ENCODE measurements around the gene HAAO. TPM values are rescaled to one million over a fixed set of nuclear protein-coding genes. Genes with fewer than 3 reads are reported as not detected.

The HAAO gene
- polyA plus RNA-seq, 10 donors = 14.9 to 26.7 (median 17.0) TPM

- DNase-seq = no peak
Observed at GRCh38 chr2:42769583-42770287, 22.6 kb downstream of the HAAO start.

GRCh38 chr2:42768706-42769256 lies 23.6 kb downstream of the HAAO start:
- DNase-seq = no peak

GRCh38 chr2:42767899-42768705 lies 24.3 kb downstream of the HAAO start:
- DNase-seq = no peak

- DNase-seq = no peak
Observed at GRCh38 chr2:42767080-42767898, 25.1 kb downstream of the HAAO start.

- no peak for DNase-seq
Observed at GRCh38 chr2:42765686-42766085, 26.7 kb downstream of the HAAO start.

- DNase-seq = no peak
Observed at GRCh38 chr2:42764901-42765300, 27.5 kb downstream of the HAAO start.

GRCh38 chr2:42764096-42764495 lies 28.3 kb downstream of the HAAO start, which contains the start of gene OXER1:
Gene OXER1, minus strand, starts transcription at chr2:42764135. Its CDS starts 73 bp downstream, at chr2:42764062.
- no peak for DNase-seq

GRCh38 chr2:42762823-42763804 lies 29.3 kb downstream of the HAAO start:
- DNase-seq = no peak

GRCh38 chr2:42762155-42762554 lies 30.2 kb downstream of the HAAO start:
- DNase-seq = no peak

GRCh38 chr2:42761554-42761953 lies 30.8 kb downstream of the HAAO start:
- DNase-seq = no peak

GRCh38 chr2:42758751-42759150 lies 33.6 kb downstream of the HAAO start:
- no peak for DNase-seq

- no peak for DNase-seq
Observed at GRCh38 chr2:42757981-42758740, 34.2 kb downstream of the HAAO start.

GRCh38 chr2:42756966-42757513 lies 35.3 kb downstream of the HAAO start:
- no peak for DNase-seq

GRCh38 chr2:42756150-42756775 lies 36.1 kb downstream of the HAAO start:
- no peak for DNase-seq

GRCh38 chr2:42755191-42755880 lies 37.0 kb downstream of the HAAO start:
- peak in 1 of 3 donors; percentile 33 for DNase-seq

GRCh38 chr2:42754776-42755140 lies 37.6 kb downstream of the HAAO start:
- DNase-seq = no peak

- DNase-seq = peak; percentile 74 to 83 (median 79)
Observed at GRCh38 chr2:42754021-42754775, 38.2 kb downstream of the HAAO start.
